IPS-NIHi7 (cell line): ENCODE data around the gene LRRC8E.

Experiments
- DNase-seq: peaks from one replicate; pipeline ENCODE4 v3.0.0; 2012; ENCODE audit warnings: mixed read lengths; ENCODE audit errors: extremely low spot score

Gene LRRC8E

GRCh38 chr19:7888145-7888825, at the start of gene LRRC8E:
TSS of gene LRRC8E (plus strand) at chr19:7888510. CDS start at chr19:7895604, 7,094 bp downstream.
- peak; percentile 89 for DNase-seq

- no peak for DNase-seq
Measured at GRCh38 chr19:7839476-7839875, 48.8 kb upstream of the LRRC8E start.

DNA sequence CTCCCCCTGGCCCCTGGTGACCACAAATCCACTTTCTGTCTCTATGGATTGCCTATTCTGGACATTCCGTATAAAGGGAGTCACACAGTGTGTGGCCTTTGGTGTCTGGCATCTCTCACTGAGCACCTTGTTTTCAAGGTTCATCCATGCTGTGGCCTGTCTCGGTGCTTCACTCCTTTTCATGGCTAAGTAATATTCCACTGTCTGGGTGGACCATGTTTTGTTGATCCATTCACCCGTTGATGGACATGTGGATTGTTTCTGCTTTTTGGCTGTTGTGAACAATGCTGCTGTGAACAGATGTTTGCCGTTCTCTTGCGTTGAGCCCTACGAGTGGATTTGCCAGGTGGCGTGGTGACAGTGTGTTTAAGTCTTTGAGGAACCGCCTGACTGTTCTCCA, 47.7 kb upstream of the LRRC8E start:
- DNase-seq = no peak

DNA sequence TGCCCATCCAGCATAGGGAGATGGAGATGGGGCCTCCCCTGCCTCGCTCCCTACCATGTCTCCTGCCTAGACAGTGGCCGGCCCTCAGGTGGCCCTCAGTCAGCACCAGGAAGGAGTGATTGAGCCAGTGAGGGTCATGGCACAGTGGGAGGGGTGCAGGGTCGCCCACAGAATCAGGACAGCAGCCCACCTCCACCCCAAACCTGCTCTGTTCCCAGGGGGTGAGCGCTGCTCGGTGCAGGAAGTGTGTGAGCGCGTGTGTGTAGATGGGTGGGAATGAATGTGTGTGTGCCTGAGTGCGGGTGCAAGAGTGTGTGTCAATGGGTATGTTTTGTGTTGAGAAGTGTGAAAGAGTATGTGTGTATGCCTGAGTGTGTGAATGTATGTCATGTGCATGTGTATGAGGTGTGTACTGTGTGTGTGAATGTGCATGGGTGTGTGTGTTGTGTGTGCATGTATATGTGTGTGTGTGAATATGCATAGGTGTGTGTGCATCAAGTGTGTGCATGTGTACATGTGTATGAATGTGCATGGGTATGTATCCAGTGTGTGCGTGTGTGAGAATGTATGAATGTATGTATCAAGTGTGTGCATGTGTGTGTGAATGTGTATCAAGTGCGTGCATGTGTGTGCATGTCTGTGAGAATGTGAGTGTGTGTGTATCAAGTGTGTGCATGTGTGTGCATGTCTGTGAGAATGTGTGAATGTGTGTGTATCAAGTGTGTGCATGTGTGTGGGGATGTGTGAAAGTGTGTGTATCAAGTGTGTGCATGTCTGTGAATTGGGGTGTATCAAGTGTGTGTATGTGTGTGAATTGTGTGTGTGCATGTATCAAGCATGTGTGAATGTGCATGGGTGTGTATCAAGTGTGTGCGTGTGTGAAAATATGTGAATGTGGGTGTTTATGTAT, 46.3 kb upstream of the LRRC8E start:
- no peak for DNase-seq

GRCh38 chr19:7842661-7843294, 45.5 kb upstream of the LRRC8E start:
- no peak for DNase-seq

DNA sequence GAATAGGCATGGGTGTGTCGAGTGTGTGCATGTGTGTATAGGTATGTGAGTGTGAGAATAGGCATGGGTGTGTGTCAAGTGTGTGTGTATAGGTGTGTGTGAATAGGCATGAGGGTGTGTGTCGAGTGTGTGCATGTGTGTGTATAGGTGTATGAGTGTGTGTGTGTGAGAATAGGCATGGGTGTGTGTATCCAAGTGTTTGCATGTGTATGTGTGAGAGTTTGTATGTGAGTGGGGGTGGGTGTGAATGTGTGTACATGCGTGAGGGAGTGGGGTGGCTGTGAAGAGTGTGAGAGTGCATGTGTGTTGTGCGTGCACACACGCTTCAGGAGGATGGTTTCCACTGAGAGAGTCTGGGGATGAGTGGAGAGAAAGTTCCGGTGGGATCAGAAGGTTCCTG, 44.8 kb upstream of the LRRC8E start:
- DNase-seq = no peak

DNA sequence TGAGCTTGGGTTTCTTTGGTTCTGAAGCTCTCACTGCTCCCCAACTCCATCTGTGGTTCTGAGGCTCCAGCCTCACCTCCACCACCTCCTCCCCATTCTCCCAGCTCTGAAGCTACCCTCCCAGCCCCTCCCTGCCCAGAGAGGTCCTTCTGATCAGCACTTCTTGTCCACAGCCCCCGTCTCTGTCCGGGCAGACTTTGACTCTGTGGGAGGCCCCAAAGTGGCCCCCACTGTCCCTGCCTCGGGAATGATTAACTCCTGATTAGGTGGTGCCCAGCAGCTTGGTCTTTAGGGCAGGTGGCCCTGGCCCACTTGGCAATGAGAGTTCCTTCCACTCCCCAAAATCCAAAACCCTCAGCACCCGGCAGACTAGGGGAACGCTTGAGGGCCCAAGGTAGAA, 43.9 kb upstream of the LRRC8E start:
- no peak for DNase-seq

DNA sequence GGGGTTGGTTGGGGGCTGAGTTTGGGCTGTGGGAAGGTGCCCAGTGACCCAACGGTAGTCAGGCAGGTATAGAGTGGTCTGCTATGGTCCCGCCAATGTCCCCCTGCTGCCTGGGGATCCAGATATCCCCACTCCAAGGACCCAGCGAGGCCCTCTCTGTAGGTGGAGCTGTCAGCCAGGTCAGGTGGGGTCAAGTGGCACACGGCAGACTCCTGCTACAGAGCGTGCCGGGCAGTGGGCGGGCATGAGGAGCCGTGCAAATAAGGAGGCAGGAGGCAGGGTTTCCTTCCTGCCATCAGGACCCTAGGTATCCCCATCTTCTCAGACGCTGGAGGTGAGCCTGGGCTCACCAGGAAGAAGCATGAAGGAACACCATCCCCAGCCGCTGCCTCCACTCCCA, 43.4 kb upstream of the LRRC8E start:
- DNase-seq = no peak

- no peak for DNase-seq
Measured at GRCh38 chr19:7845390-7846154, 42.7 kb upstream of the LRRC8E start.

DNA sequence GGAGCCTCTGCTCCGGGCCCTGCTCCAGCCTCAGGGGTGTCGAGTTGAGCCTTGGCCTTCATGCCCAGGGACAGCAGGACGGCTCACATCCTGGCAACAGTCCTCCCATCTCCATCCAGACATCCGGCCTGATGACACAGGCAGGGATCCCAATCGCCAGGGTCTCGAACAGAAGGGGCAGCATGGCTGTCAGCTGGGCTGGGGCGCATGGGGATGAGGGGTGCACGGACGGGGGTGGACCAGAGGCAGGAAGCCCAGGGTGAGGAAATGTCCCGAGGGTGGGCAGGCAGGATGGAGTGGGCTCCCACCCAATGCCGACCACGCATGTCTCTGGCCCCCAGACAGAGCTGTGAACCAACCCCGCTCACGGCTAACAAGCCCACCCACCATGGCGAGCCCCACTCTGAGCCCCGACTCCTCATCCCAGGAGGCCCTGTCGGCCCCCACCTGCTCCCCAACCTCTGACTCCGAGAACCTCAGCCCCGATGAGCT, 42.1 kb upstream of the LRRC8E start:
- no peak for DNase-seq

DNA sequence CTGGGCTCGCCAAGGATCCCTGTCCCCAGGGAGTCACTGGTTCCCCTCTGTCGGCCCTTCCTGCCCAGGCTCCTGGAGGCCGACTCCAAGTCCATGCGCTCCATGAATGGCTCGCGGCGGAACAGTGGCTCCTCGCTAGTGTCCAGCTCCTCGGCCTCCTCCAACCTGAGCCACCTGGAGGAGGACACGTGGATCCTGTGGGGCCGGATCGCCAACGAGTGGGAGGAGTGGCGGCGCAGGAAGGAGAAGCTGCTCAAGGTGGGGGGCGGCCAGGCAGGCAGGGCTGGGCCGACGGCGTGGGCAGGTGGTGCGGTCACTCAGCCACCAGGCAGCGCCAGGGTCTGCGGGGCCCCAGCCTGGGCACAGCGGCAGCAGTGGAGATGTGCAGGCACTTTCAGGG, 40.6 kb upstream of the LRRC8E start:
- DNase-seq = no peak

DNA sequence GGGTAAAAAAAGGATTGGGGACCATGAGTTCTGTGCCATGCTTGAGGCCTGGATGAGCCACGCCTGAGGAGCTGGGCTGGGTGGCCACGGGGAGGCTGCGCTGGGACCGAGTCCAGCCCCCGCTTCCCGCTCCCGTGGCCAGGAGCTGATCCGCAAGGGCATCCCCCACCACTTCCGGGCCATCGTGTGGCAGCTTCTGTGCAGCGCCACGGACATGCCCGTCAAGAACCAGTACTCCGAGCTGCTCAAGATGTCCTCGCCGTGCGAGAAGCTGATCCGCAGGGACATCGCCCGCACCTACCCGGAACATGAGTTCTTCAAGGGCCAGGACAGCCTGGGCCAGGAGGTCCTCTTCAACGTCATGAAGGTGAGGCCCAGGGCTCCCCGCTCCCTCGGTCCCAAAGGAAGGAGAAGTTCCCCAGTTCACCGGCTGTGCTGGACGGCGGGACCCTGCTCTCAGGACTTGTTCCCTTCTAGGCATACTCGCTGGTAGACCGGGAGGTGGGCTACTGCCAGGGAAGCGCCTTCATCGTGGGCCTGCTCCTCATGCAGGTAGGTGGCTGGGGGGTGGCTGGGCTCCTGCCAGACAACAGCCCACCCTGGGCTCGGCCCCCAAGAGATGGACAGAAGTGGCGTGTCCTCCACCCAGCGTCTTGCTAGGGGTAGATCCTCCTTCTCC, 39.4 kb upstream of the LRRC8E start:
- no peak for DNase-seq

DNA sequence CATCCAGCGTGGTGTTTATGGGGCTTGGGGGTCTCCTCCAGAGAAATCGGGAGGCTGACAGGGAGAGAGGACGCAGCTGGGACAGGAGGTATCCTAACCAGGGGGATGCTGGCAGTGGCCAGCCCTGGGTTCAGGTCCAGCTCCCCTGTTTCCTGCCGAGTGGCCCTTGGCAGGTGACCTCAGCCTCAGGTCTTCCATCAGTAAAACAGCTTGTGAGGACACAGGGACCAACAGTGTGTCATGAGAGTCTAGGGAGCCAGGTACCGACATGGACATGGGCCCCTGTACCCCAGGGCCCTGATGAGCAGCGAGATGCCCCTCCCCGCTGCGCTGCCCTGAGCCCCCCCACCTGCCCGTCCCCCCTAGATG, 38.7 kb upstream of the LRRC8E start:
- DNase-seq = no peak

GRCh38 chr19:7850000-7850813, 38.1 kb upstream of the LRRC8E start:
- DNase-seq = no peak

- DNase-seq = no peak
Measured at GRCh38 chr19:7850945-7851622, 37.2 kb upstream of the LRRC8E start.

DNA sequence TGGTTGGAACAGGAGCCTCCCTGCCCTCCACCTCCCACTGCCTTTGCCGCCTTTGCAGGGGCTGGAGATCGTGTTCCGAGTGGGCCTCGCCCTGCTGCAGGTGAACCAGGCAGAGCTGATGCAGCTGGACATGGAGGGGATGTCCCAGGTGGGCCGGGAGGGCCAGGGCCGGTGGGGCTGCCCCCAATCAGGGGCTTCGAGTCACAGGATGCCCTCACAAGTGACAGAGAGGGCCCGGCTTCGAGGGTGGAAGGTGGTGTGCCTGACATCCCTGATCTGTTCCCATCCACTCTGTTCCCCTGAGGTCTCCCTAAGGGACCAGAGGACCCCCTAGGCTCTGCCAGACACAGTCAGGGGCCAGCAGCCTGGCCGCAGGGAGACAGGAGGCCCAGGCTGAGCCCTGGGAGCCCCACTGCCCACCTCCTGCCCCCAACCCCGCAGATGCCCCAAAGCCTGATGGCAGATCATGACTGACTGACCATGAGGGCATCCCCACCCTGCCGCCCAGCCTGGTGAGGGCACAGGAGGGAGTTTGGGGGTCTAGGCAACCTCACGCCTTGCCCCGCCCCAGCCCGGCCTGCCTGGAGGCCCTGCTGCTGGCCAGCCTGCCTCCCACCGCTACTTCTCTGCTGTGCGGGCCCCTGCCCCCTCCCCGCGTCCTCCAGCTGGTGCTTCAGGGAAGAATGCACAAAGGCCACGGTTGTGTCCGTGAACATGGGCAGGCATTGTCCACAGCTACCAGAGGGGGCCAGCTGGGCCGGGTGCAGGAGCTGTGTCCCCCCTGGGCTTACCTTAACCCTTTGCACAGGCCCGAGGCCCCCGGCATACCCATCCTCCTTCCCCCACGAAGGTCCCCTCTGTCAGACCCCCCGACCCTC, 36.4 kb upstream of the LRRC8E start:
- DNase-seq = no peak

DNA sequence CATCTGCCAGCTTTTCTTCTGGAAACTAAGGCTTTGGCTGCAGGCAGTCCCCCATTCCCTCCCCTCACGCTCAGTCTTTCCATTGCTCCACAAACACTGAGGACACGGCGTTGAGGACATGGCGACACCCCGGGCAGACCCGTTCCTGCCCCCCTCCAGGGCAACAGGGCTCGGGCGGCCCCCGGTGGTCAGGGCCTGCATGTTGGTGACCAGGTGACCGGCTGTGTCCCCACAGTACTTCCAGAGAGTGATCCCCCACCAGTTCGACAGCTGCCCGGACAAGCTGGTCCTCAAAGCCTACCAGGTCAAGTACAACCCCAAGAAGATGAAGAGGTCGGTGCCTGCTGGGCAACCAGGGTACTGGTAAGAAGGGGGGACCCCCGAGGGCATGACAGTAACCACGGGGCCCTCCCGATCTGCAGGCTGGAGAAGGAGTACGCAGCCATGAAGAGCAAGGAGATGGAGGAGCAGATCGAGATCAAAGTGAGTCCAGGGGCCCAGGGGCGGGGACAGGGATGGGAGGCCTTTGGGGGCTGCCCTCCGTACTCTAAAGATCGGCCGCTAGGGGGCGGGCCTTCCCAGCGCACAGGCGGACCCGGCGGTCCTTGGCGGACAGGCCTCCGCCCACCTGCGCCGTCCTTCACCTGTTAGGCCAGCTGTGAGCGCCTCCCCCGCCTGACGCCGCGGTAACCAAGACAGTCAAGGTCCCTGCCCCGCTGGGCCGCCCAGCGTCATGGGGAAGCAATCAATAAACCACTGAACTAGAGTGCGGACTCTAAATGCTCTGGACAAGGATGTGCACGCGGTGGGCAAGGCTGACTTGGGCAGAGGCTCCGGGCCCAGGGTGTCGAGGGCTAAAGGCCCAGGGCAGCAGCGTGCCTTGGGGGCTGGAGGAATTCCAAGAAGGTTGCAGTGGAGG, 35.2 kb upstream of the LRRC8E start:
- DNase-seq = peak; percentile 99

- no peak for DNase-seq
Measured at GRCh38 chr19:7853770-7854128, 34.6 kb upstream of the LRRC8E start.
